ENCODE data around the gene ABHD2.
"Not testable (repeated sequence)": the region's sequence is repeated elsewhere in the genome, so short reads cannot be mapped to it uniquely, and the experiment has no call there.

ABHD2 gene

DNA sequence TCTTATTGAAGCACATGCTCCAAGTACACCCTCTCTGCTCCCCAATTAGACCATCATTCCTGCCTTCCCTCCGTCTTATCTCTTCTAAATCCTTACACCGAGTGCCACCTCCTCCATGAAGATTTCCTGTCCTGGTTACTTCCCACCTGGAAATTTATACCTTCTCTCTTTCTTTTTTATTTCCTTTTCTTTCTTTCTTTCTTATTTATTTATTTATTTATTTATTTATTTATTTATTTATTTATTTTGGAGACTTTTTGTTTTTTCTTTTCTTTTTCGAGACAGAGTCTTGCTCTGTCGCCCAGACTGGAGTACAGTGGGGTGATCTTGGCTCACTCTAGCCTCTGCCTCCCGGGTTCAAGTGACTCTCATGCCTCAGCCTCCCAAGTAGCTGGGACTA lies 45.9 kb upstream of the ABHD2 start:
- TF ChIP-seq EZH2 (IDR thresholded peaks at IDR 0.05; ENCODE audit: borderline replicate concordance, low read depth, low read length, severe bottlenecking), result no peak
- TF ChIP-seq, protein P1, sequence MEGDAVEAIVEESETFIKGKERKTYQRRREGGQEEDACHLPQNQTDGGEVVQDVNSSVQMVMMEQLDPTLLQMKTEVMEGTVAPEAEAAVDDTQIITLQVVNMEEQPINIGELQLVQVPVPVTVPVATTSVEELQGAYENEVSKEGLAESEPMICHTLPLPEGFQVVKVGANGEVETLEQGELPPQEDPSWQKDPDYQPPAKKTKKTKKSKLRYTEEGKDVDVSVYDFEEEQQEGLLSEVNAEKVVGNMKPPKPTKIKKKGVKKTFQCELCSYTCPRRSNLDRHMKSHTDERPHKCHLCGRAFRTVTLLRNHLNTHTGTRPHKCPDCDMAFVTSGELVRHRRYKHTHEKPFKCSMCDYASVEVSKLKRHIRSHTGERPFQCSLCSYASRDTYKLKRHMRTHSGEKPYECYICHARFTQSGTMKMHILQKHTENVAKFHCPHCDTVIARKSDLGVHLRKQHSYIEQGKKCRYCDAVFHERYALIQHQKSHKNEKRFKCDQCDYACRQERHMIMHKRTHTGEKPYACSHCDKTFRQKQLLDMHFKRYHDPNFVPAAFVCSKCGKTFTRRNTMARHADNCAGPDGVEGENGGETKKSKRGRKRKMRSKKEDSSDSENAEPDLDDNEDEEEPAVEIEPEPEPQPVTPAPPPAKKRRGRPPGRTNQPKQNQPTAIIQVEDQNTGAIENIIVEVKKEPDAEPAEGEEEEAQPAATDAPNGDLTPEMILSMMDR (IDR thresholded peaks at IDR 0.05; ENCODE audit: borderline replicate concordance, extremely low read depth, low read length, poor library complexity, severe bottlenecking), result no peak
- H3K9me3 ChIP-seq (ENCODE audit: insufficient read depth, low read length, severe bottlenecking), result no peaks in the 10 kb centered on the region
- no peak overlapping the region for H3K4me2 ChIP-seq (ENCODE audit: insufficient read depth, low read length)
- no peaks in the 10 kb centered on the region for H3K79me2 ChIP-seq (ENCODE audit: insufficient read depth, low read length)
- no peak overlapping the region for H3K4me3 ChIP-seq (ENCODE audit: low read depth in 1 of 2, low read length in 2 of 2)
- H3K27ac ChIP-seq (ENCODE audit: low read length), result no peak overlapping the region
- H4K20me1 ChIP-seq (ENCODE audit: insufficient read depth, low read length), result no peaks in the 10 kb centered on the region
- no peaks in the 10 kb centered on the region for H3K27me3 ChIP-seq (ENCODE audit: insufficient read depth, low read length, poor library complexity)
- ATAC-seq (ENCODE audit: insufficient read depth, low read depth) (no peak), DNase-seq (no peak)
- H2AFZ ChIP-seq (ENCODE audit: low read depth, low read length), result no peak overlapping the region
- no peaks in the 10 kb centered on the region for H3K36me3 ChIP-seq (ENCODE audit: insufficient read depth, low read length)
- H3K9ac ChIP-seq (ENCODE audit: low read depth, low read length), result no peak overlapping the region
- H3K4me1 ChIP-seq (ENCODE audit: insufficient read depth, low read length), result peaks cover 12% of the 10 kb centered on the region; the same call in 1 of the 2 replicates

DNA sequence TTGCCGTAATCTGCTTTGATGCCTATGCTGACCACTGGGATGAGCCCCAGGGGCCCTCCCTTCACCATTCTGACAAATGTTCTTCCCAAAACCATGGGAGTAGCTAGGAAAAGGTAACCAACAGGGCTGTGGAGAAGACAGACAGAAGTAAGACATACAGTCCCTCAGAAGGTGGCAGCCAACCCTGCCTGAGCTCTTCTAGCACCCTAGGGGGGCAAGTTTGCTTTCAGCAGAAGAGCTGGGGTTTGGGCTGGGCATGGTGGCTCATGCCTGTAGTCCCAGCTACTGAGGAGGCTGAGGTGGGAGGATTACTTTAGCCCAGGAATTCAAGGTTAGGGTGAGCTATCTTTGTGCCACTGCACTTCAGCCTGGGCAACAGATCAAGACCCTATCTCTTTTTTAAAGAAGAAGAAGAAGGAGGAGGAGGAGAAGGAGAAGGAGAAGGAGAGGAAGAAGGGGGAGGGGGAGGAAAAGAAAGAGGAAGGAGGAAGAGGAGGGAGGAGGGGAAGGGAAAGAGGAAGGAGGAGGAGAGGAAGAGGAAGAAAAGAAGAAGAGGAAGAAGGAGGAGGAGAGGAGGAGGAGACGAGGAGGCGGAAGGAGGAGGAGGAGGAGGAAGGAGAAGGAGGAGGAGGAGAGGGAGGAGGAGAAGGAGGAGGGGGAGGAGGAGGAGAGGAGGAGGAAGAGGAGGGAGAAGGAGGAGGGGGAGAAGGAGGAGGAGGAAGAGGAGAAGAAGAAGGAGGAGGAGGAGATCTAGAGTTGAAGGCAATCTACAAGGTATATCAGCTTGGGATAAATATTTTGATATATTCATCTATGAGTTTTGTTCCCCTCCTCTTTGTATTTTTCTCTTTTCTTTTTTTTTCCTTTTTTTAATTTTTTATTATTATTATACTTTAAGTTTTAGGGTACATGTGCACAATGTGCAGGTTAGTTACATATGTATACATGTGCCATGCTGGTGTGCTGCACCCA lies 44.9 kb upstream of the ABHD2 start:
- H3K27ac ChIP-seq (ENCODE audit: low read length), result no peak overlapping the region
- H3K4me3 ChIP-seq (ENCODE audit: low read depth in 1 of 2, low read length in 2 of 2), result no peak overlapping the region
- H3K79me2 ChIP-seq (ENCODE audit: insufficient read depth, low read length), result no peaks in the 10 kb centered on the region
- ATAC-seq (ENCODE audit: insufficient read depth, low read depth), result no peak
- no peaks in the 10 kb centered on the region for H3K9me3 ChIP-seq (ENCODE audit: insufficient read depth, low read length, severe bottlenecking)
- H3K4me2 ChIP-seq (ENCODE audit: insufficient read depth, low read length), result no peak overlapping the region
- no peaks in the 10 kb centered on the region for H3K27me3 ChIP-seq (ENCODE audit: insufficient read depth, low read length, poor library complexity)
- H3K9ac ChIP-seq (ENCODE audit: low read depth, low read length), result no peak overlapping the region
- DNase-seq, result no peak
- peaks cover 12% of the 10 kb centered on the region; the same call in 1 of the 2 replicates for H3K4me1 ChIP-seq (ENCODE audit: insufficient read depth, low read length)
- H2AFZ ChIP-seq (ENCODE audit: low read depth, low read length), result no peak overlapping the region
- no peak for TF ChIP-seq EZH2 (IDR thresholded peaks at IDR 0.05; ENCODE audit: borderline replicate concordance, low read depth, low read length, severe bottlenecking)
- TF ChIP-seq, protein P1 (IDR thresholded peaks at IDR 0.05; ENCODE audit: borderline replicate concordance, extremely low read depth, low read length, poor library complexity, severe bottlenecking), result no peak
- no peaks in the 10 kb centered on the region for H4K20me1 ChIP-seq (ENCODE audit: insufficient read depth, low read length)
- no peaks in the 10 kb centered on the region for H3K36me3 ChIP-seq (ENCODE audit: insufficient read depth, low read length)

DNA sequence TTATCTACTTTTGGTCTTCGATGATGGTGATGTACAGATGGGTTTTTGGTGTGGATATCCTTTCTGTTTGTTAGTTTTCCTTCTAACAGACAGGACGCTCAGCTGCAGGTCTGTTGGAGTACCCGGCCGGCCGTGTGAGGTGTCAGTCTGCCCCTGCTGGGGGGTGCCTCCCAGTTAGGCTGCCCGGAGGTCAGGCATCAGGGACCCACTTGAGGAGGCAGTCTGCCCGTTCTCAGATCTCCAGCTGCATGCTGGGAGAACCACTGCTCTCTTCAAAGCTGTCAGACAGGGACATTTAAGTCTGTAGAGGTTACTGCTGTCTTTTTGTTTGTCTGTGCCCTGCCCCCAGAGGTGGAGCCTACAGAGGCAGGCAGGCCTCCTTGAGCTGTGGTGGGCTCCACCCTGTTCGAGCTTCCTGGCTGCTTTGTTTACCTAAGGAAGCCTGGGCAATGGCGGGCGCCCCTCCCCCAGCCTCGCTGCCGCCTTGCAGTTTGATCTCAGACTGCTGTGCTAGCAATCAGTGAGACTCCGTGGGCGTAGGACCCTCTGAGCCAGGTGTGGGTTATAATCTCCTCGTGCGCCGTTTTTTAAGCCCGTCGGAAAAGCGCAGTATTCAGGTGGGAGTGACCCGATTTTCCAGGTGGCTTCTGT lies 39.1 kb upstream of the ABHD2 start:
- H3K9ac ChIP-seq (ENCODE audit: low read depth, low read length); H2AFZ ChIP-seq (ENCODE audit: low read depth, low read length); ATAC-seq (ENCODE audit: insufficient read depth, low read depth); H3K27me3 ChIP-seq (ENCODE audit: insufficient read depth, low read length, poor library complexity); H3K36me3 ChIP-seq (ENCODE audit: insufficient read depth, low read length); H3K4me2 ChIP-seq (ENCODE audit: insufficient read depth, low read length); H3K4me3 ChIP-seq (ENCODE audit: low read depth in 1 of 2, low read length in 2 of 2); H3K27ac ChIP-seq (ENCODE audit: low read length); H3K4me1 ChIP-seq (ENCODE audit: insufficient read depth, low read length); H3K9me3 ChIP-seq (ENCODE audit: insufficient read depth, low read length, severe bottlenecking); H3K79me2 ChIP-seq (ENCODE audit: insufficient read depth, low read length); H4K20me1 ChIP-seq (ENCODE audit: insufficient read depth, low read length): not testable (repeated sequence)
- DNase-seq, result peak; percentile 8

DNA sequence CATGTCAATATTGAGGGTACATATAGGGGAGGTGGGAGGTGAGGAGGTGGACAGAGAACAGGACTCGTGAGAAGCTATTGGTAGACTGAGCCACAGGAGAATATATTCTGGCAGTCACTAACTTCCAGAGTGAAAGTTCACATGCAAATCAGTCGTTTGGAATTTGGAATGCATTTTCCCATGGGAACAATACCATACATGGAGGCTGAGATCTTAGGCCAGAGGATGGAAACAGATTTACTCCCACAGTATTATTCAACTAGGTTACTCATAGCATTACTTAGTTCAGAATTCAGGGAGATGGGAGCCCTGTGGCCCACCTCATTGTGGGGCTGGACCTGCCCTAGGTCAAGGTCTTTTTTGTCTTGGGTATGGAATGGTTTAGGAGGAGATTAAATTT lies 36.4 kb upstream of the ABHD2 start:
- H3K9me3 ChIP-seq (ENCODE audit: insufficient read depth, low read length, severe bottlenecking), result no peaks in the 10 kb centered on the region
- no peak overlapping the region for H2AFZ ChIP-seq (ENCODE audit: low read depth, low read length)
- H4K20me1 ChIP-seq (ENCODE audit: insufficient read depth, low read length), result no peaks in the 10 kb centered on the region
- H3K27ac ChIP-seq (ENCODE audit: low read length), result no peak overlapping the region
- H3K9ac ChIP-seq (ENCODE audit: low read depth, low read length), result no peak overlapping the region
- no peaks in the 10 kb centered on the region for H3K79me2 ChIP-seq (ENCODE audit: insufficient read depth, low read length)
- DNase-seq (no peak), ATAC-seq (ENCODE audit: insufficient read depth, low read depth) (no peak)
- no peak overlapping the region for H3K4me2 ChIP-seq (ENCODE audit: insufficient read depth, low read length)
- no peak for TF ChIP-seq EZH2 (IDR thresholded peaks at IDR 0.05; ENCODE audit: borderline replicate concordance, low read depth, low read length, severe bottlenecking)
- TF ChIP-seq, protein P1 (IDR thresholded peaks at IDR 0.05; ENCODE audit: borderline replicate concordance, extremely low read depth, low read length, poor library complexity, severe bottlenecking), result no peak
- no peaks in the 10 kb centered on the region for H3K36me3 ChIP-seq (ENCODE audit: insufficient read depth, low read length)
- no peaks in the 10 kb centered on the region for H3K27me3 ChIP-seq (ENCODE audit: insufficient read depth, low read length, poor library complexity)
- H3K4me3 ChIP-seq (ENCODE audit: low read depth in 1 of 2, low read length in 2 of 2), result no peak overlapping the region
- H3K4me1 ChIP-seq (ENCODE audit: insufficient read depth, low read length), result no peaks in the 10 kb centered on the region

Measured in DND-41 (cell line).